NCI-H524 treated with DMSO at 0.1 percent for 48 hours (cell line): Measurements from ENCODE around the gene COL5A3.
"Not testable (repeated sequence)": the region's sequence is repeated elsewhere in the genome, so short reads cannot be mapped to it uniquely, and the experiment has no call there.

Experiments used
- DNase-seq: peaks from one replicate; lab custom pipeline; 2025; lab: John Stamatoyannopoulos, UW

COL5A3 gene

DNA sequence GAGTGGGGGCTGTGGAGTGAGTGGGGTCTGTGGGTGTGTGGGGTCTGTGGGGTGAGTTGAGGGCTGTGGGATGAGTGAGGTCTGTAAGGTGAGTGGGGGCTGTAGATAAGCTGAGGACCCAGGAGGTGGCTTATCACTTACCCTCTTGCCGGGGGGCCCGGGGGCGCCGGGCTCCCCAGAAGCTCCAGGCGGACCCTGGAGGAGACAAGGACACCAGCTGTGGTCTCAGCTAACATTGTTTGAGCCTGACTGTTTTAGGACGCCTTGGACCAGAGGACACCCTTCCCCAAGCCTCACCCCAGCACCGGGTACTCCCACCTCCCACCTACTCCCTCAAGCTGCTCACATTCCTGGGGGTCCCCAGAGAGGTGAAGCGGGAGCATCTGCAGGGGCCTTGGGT lies 39.8 kb downstream of the COL5A3 start:
- DNase-seq: no peak

DNA sequence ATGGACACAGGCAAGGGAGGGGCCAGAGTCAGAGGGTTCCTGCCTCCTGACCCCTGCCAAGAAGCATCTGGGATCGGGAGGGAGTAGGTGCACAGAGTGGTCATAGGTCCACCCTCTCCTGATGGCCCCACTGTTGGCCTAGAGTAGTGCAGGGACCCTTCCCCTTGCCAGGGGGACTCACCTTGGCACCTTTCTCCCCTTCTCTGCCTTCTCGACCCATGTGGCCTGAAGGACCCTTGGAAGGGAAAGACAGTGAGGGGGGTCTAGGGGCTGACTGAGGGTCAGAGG lies 40.7 kb downstream of the COL5A3 start:
- no peak for DNase-seq

DNA sequence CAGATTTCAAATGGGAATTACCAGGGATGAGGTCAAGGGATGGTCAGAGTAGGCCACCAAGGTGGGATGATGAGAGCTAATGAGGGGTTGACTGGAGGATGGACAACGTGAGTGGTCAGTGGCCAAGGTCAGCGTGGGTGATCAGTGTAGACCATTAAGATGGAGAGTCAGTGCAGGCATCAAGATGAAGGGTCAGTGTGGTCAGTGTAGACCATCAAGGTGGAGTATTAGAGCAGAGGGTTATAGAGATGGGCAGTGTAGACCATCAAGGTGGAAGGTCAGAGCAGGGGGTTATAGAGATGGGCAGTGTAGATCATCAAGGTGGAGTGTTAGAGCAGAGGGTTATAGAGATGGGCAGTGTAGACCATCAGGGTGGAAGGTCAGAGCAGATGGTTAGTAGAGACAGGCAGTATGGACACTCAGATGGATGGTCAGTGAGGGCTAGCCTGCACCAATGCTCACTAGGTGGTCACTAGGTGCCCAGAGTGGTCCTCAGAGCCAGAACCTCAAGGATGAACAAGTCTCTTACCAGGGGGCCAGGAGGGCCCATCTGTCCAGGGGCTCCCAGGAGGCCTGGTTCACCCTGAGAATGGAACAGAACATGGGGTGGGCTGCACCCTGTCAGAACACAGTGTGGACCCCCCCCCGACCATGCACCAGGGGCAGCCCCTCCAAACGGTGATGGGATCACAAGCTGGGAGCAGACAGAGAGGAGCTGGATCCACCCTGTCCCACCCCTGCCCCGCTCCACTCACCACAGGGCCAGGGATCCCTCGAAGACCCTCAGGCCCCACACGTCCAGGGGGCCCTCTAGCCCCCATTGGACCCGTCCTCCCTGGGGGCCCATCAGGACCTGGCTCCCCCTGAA lies 41.2 kb downstream of the COL5A3 start:
- no peak for DNase-seq

DNA sequence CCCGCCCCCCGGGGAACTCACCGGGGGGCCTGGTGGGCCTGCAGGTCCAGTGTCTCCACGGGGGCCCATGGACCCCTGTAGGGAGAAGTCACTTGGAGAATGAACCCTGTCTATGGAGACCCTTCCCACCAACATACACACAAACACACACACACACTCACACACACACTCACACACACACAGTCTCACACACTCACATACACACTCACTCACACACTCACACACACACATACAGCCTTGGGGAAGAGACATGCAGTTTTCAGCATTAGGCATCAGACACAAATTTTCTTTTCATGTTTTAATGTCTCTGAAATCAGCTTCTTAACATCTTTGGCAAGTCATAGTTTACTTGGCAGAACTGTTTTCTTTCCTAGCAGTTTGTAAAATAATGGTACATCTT lies 43.0 kb downstream of the COL5A3 start:
- no peak for DNase-seq

DNA sequence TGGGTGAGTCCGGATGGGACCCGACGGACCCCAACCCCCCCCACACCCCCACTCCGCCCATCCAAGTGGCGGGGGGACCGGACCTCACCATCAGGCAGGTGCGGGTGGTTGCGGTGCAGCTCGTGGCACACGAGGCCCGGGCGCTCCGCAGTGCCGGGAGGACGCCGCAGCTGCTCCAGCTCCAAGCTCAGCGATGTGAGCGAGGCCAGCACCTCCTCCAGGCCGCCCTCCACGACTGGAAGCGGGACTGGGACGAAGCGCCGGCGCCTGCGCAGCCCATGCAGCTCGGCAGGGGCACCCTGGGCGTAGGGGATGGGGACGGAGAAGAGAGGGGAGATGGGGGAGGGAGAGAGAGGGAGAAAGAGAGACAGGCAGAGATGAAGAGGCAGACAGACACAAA lies 43.9 kb downstream of the COL5A3 start:
- no peak for DNase-seq

DNA sequence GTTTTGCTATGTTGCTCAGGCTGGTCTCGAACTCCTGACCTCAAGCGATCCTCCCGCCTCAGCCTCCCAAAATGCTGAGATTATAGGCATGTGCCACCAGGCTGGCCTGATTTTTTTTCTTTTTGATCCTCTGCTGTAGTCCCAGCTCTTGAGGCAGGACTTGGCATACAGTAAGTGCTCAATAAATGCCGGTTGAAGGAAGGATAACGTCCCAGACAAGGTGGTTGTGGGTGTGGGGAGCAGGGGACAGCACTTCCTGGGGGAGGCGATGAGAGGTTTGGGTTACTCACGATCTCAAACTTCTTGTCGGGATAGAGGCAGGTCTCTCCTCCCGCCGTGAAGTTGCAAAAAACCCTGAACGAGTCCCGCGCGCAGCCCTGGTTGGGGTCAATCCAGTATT lies 44.3 kb downstream of the COL5A3 start:
- DNase-seq: no peak

DNA sequence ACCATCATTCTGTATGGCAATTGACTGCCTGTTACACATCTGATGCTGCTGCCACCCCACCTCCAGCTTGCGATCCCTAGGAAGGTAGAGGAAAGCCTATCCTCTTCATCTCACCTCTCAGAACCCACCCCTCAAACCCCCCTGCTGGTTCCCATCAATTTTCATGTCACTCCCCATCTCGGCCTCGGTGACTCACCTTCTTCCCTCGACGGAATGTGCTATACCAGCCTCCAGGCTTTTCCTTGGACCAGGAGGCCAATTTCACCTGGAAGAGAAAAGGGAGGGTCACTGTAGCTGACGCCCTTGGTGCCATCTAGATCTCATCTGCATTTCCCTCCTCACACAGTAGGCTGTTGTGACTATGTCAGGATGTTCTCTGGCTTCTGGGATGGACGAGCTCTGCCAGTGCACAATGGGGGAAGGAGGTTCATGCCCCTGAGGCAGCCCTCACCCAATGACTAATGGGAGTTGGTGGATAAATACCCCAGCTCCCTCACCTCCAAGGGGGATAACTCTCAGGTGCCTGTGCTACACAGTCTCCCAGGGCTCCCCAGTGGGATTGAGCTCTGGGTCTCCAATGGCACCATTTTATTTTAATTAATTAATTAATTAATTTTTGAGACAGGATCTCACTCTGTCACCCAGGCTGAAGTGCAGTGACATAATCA lies 47.5 kb downstream of the COL5A3 start:
- no peak for DNase-seq

DNA sequence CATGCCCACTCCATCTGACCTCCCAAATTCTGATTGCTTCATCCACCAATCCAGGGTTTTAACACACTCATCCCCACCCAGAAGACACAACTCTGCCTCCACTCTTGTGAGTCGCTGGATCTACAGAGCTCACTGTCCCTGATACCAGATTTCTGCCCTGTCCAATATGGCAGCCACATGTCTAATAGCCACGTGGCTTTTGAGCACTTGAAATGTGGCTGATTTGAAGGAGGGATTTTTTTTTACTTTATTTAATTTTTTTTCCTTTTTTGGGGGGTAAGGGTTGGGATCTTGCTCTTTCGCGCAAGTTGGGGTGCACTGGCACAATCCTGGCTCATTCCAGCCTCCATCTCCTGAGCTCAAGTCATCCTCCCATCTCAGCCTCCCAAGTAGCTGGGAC lies 49.2 kb downstream of the COL5A3 start:
- DNase-seq: no peak

DNA sequence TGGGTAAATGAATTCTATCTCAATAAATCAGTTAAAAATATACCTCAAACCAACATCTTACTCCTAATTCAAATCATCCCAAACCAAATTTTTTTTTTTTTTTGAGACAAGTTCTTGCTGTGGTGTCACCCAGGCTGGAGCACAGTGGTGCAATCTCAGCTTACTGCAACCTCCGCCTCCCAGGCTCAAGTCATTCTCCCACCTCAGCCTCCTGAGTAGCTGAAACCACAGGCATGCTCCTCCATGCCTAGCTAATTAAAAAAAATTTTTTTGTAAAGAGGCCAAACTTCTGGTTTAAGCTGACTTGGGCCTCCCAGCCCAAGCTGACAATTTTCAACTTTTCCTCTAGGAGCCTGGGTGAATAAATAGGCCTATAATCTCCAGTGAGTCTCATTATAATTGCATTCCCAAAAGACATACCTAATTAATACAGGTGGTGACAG lies 51.9 kb downstream of the COL5A3 start:
- DNase-seq: no peak

DNA sequence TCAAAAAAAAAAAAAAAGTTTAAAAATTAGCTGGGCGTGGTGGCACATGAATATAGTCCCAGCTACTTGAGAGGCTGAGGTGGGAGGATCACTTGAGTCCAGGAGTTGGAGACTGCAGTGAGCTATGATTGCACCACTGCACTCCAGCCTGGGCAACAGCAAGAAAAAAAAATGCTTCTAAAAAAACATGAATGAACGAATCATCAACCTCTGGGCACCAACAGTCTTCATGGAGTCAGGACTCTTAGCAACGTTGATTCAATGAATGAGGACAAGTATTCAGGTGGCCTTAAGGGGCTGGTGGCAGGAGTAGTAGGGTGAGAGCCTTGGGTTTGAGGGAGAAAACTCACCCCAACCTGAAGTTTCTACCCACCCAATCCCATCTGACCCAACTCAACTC lies 53.3 kb downstream of the COL5A3 start:
- no peak for DNase-seq

DNA sequence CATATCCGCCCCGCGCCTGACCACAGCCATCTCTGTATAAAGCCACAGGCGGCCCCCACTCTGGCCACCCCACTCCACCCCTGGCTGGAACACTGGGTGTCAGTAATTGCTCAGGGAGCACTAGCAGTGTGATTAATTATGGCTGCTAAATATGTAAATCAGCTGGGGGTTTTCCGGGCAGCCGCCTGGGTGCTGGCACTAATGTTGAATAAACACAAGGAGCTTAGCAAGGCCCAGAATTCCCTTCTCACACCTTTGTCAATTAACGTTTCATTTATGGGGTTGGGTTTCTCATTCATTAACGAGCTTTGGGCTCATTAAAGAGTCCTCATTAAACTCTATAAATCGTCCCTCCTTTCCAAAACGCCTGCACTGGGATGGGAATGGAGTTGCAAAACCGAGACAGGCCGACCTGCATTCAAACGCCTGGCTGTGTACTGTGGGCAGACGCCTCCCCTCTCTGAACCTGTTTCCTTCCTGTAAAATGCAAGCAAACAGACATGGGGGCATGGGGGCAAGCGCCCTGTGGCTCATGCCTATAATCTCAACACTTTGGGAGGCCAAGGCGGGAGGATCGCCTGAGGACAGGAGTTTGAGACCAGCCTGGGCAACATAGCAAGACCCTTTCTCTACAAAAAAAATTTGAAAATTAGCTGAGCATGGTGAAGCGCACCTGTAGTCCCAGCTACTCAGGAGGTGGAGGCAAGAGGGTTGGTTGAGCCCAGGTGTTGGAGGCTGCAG lies 56.3 kb downstream of the COL5A3 start:
- DNase-seq: no peak

DNA sequence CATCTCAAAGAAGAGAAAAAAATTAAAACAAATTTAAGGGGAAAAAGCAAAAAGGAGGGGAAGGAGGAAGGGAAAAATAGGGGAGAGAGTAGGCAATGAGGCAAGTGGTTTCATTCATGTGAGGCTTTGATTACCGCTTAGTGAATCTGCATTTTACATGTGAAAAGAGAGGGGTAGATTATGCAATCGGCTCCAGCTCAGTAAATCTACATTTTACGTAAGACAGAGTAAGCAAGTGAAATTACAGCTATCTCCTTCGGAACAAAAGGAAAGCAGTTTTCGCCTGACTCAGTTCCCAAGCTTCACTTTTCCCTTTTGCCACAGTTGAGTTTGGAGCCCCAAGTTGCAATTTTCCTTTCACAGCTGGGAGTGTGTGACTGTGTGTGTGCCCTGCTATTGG lies 58.0 kb downstream of the COL5A3 start:
- DNase-seq: no peak

DNA sequence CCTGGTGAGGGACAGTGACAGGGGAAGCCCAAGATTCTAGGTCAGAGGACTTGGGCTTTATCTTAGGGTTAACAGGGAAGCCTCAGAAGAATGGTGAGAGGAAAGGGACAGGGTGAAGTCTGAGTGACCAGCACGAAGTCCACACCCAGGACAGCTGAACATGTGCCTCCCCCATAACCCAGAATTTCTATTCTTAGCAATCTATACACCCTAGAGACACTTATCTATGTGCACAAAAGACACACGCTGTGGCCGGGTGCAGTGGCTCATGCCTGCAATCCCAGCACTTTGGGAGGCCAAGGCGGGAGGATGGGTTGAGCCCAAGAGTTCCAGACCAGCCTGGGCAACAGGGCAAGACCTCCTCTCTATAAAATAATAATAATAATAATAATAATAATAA lies 62.9 kb downstream of the COL5A3 start:
- DNase-seq: no peak

DNA sequence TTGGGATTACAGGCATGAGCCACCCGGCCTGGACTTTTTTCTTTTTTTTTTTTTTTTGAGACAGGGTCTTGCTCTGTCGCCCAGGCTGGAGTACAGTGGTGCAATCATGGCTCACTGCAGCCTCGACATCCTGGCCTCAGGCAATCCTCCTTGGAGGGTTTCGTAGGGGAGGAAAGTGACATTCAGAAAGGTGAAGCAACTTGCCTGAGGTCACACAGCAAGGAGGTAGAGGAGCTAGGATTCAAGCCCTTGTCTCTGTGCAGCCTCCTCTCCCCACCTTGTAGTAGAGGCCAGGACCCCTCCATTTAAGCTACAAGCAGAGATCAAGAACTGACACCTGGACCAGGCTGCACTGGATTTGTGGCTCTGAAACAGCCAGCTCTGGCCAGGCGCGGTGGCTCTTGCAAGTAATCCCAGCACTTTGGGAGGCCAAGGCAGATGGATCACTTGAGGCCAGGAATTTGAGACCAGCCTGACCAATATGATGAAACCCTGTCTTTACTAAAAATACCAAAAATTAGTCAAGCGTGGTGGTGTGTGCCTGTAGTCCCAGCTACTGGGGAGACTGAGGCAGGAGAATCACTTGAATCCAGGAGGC lies 63.7 kb downstream of the COL5A3 start:
- not testable (repeated sequence) for DNase-seq

DNA sequence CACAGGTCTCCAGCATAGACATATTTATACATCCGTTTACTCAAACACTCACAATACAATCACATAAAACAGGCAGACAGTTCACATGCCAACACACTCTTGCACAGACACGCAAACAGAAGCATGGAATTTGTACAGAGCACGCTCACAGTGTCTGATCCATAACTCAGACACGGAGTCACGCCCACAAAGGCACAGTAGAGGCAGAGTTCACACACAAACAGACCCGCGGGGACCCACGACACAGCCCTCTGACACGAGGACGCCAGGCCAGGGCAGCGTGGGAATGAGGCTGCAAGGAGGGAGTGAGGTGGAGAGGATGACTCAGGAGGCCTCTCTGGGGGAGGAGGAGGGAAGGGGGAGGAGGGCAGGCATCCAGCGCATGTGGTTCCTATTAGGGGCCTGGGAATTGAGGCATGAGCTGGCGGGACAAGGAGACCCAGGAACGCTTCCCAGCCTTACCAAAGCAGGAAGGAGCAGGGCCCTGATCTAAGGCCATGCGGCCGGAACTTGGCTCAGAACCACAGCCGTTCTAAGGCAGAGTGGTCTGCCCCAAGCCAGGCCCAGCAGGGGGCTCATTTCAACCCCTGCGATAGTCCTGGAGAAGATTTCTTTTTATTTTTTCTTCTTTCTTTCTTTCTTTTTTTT lies 64.9 kb downstream of the COL5A3 start:
- no peak for DNase-seq

DNA sequence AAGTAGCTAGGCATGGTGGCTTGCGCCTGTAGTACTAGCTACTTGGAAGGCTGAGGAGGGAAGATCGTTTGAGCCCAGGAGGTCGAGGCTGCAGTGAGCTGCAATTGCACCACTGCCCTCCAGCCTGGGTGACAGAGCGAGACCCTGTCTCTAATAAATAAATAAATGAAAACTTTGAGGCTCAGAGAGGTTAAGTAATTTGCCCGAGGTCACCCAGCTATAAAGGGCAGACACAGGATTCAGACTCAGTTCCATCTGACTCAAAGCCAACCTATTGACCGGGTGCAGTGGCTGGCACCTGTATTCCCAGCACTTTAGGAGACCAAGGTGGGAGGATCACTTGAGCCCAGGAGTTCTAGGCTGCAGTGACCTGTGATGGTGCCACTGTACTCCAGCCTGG lies 66.6 kb downstream of the COL5A3 start:
- no peak for DNase-seq

DNA sequence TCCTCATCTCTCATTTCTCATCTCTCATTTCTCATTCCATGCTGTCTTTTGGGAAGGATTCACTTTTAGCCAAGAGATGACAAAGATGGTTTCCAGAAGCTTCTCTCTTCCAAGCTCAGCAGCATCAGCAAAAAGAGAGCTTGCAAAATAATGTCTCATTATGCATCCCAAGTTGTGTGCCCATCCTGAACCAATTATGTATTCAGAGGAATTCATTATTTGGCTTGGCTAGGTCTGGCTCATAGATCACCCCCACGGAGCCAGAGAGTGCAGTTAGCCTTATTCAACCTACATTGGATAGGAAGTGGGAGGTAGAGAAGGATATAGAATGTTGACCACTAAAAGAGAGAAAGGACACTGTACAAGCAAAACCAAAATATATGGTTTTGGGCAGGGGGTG lies 68.6 kb downstream of the COL5A3 start:
- DNase-seq: no peak

DNA sequence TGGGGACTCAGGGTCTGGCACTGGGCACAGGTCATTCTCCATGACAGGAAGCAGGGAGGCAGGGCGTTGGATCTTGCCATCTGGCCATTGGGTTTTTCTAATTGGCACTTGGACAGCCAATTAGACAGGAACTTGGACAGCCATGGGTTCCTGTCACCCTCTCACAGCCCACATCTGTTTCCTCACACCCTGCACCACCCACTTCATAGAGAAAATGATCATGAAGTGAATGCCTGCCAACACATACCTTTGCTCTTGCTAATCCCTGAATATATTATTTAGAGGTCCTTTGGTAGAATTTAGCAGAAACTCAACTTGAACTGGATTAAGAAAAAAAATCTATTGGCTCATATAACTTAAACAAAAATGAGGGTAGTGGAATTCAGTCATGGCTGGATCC lies 69.1 kb downstream of the COL5A3 start:
- no peak for DNase-seq

DNA sequence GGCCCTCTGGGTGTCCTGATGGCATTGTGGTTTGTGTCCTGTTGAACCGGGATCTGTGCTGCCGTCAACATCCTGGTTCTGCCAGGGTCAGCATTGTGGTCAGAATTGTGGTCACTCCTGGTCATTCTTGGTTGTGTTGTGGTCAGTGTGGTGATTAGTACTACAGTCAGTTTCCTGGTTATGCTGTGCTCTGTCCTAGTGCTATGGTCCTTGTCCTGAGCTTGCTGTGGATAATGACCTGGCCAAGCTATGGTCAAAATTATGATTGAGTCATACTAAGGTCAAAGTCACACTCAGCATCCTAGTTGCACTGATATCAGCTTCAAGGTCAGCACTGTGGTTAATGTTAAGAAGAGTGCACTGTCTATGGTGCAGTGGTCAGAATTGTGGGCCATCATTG lies 69.5 kb downstream of the COL5A3 start:
- DNase-seq: no peak

DNA sequence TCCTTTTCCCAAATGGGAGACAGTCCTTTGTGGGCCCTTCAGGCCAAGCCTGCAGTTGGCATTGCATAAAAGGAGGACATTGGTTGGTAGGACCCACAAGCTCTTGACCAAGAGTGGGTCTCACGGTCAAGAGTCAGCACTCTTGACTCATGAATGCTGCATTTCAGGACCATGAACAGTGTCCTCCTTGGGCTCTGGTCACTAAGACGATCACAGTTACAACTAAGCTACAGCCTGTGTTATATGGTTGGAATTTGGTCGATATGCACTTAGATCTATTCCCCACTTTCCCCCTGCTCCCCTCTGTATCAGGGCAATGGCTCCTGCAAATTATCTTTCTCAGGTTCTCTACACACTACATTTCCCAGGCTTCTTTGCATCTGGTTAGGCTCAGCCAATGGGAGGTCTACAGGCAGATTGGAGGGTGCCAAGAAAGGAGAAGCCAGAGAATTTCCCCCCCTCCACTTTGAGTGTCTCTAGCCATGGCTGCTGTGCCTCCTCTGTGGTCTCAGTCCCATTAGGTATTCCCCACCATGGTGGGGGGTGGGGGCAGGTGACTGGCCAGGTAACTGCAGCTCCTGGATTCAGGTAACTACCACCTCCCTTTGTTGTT lies 70.9 kb downstream of the COL5A3 start:
- no peak for DNase-seq

DNA sequence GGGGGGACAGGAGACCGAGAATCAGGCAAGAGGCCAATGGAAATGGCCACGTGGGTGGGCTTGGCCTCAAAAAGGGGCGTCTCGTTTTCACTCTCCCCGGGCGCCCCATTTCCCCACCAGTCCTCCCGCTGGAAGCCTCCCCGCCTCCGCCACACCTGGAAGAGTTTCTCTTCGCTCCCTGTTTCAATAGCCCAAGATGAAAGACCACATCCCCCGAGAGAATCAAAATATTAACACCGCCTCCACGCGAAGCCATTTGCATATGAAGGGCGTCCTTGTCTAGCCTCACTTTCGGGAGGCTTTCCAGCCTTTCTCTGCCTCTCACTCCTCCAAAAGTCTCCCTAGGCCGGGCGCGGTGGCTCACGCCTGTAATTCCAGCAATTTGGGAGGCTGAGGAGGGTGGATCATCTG lies 73.3 kb downstream of the COL5A3 start:
- DNase-seq: no peak
